Measurements from ENCODE around the gene S100A10.

Gene S100A10

GRCh38 chr1:151982300-151983005 is 11.2 kb downstream of the S100A10 start:
- Histone ChIP-seq H2BK12ac (ENCODE audit: low read length) (no peak overlapping the region), H3K4me3 (ENCODE audit: low read depth, low read length) (no peak overlapping the region), H3K14ac (ENCODE audit: low read length) (no peak overlapping the region), H3K79me2 (ENCODE audit: control insufficient read depth, insufficient read depth, low read length, poor library complexity) (no peaks in the 10 kb centered on the region), H3K9me3 (ENCODE audit: insufficient read depth, low read depth, low read length) (no peaks in the 10 kb centered on the region), H2BK120ac (ENCODE audit: insufficient read depth, low read length, poor library complexity) (no peak overlapping the region), H2BK5ac (ENCODE audit: low read depth, low read length, poor library complexity) (no peak overlapping the region), H4K12ac (ENCODE audit: low read depth, low read length) (no peak overlapping the region), H4K8ac (ENCODE audit: low read depth, low read length) (no peak overlapping the region), H3K27ac (ENCODE audit: low read depth, low read length) (no peak overlapping the region), H3K18ac (ENCODE audit: low read length) (no peak overlapping the region), H2AFZ (ENCODE audit: insufficient read depth, low read length, poor library complexity) (no peak overlapping the region), H3K9ac (ENCODE audit: low read length) (no peak overlapping the region), H2AK5ac (ENCODE audit: low read length) (no peak overlapping the region), H3K23ac (ENCODE audit: low read length) (no peak overlapping the region), H3K27me3 (ENCODE audit: insufficient read depth, low read length) (no peaks in the 10 kb centered on the region), H4K91ac (ENCODE audit: low read depth, low read length) (no peak overlapping the region), H3K4me2 (ENCODE audit: low read length) (no peak overlapping the region), H3K4ac (ENCODE audit: low read depth, low read length) (no peak overlapping the region), H3K79me1 (ENCODE audit: low read length) (peaks cover 3% of the 10 kb centered on the region), H3K36me3 (ENCODE audit: control insufficient read depth in 1 of 2, insufficient read depth in 2 of 2, low read length in 2 of 2) (peaks cover 6 to 40% of the 10 kb centered on the region in 2 experiments), H3K4me1 (ENCODE audit: control insufficient read depth in 1 of 2, insufficient read depth in 2 of 2, low read length in 2 of 2) (peaks cover 3 to 15% of the 10 kb centered on the region in 2 experiments)
- DNase-seq = no peak
- WGBS (ENCODE audit: extremely low coverage, insufficient coverage, insufficient read length) = no CpG with 5 or more reads among the region's 1 CpG

- H2BK5ac ChIP-seq (ENCODE audit: low read depth, low read length, poor library complexity) = no peak overlapping the region
- no peaks in the 10 kb centered on the region for H3K27me3 ChIP-seq (ENCODE audit: insufficient read depth, low read length)
- peaks cover 5% of the 10 kb centered on the region for H3K79me1 ChIP-seq (ENCODE audit: low read length)
Observed at GRCh38 chr1:151981178-151981525, 12.5 kb downstream of the S100A10 start.

GRCh38 chr1:151980287-151981177 is 13.1 kb downstream of the S100A10 start:
- Histone ChIP-seq H3K79me1 (ENCODE audit: low read length) (peaks cover 5% of the 10 kb centered on the region), H4K91ac (ENCODE audit: low read depth, low read length) (no peak overlapping the region), H3K4ac (ENCODE audit: low read depth, low read length) (no peak overlapping the region), H3K36me3 (ENCODE audit: control insufficient read depth in 1 of 2, insufficient read depth in 2 of 2, low read length in 2 of 2) (peaks cover 6 to 35% of the 10 kb centered on the region in 2 experiments), H4K12ac (ENCODE audit: low read depth, low read length) (no peak overlapping the region), H3K18ac (ENCODE audit: low read length) (no peak overlapping the region), H3K4me2 (ENCODE audit: low read length) (no peak overlapping the region), H3K4me3 (ENCODE audit: low read depth, low read length) (no peak overlapping the region), H3K9me3 (ENCODE audit: insufficient read depth, low read depth, low read length) (no peaks in the 10 kb centered on the region), H2AFZ (ENCODE audit: insufficient read depth, low read length, poor library complexity) (no peak overlapping the region), H3K27ac (ENCODE audit: low read depth, low read length) (peak overlapping the region; percentile 0), H2BK120ac (ENCODE audit: insufficient read depth, low read length, poor library complexity) (no peak overlapping the region), H3K14ac (ENCODE audit: low read length) (no peak overlapping the region), H2AK5ac (ENCODE audit: low read length) (no peak overlapping the region), H3K23ac (ENCODE audit: low read length) (no peak overlapping the region), H4K8ac (ENCODE audit: low read depth, low read length) (no peak overlapping the region), H3K4me1 (ENCODE audit: control insufficient read depth in 1 of 2, insufficient read depth in 2 of 2, low read length in 2 of 2) (peaks cover 5 to 19% of the 10 kb centered on the region in 2 experiments), H3K79me2 (ENCODE audit: control insufficient read depth, insufficient read depth, low read length, poor library complexity) (no peaks in the 10 kb centered on the region), H3K9ac (ENCODE audit: low read length) (no peak overlapping the region), H2BK5ac (ENCODE audit: low read depth, low read length, poor library complexity) (no peak overlapping the region), H2BK12ac (ENCODE audit: low read length) (no peak overlapping the region), H3K27me3 (ENCODE audit: insufficient read depth, low read length) (no peaks in the 10 kb centered on the region)
- no peak for DNase-seq
- no CpG with 5 or more reads among the region's 5 CpGs for WGBS (ENCODE audit: extremely low coverage, insufficient coverage, insufficient read length)

More at GRCh38 chr1:151981178-151981525, 12.5 kb downstream of the S100A10 start:
- H2BK120ac ChIP-seq (ENCODE audit: insufficient read depth, low read length, poor library complexity) = no peak overlapping the region
- no peak overlapping the region for H2AFZ ChIP-seq (ENCODE audit: insufficient read depth, low read length, poor library complexity)
- no peak overlapping the region for H3K14ac ChIP-seq (ENCODE audit: low read length)
- no peak overlapping the region for H3K18ac ChIP-seq (ENCODE audit: low read length)
- no peak overlapping the region for H3K23ac ChIP-seq (ENCODE audit: low read length)
- no peak for DNase-seq
- no peak overlapping the region for H2BK12ac ChIP-seq (ENCODE audit: low read length)
- H2AK5ac ChIP-seq (ENCODE audit: low read length) = no peak overlapping the region
- no peak overlapping the region for H4K12ac ChIP-seq (ENCODE audit: low read depth, low read length)
- H4K91ac ChIP-seq (ENCODE audit: low read depth, low read length) = no peak overlapping the region
- WGBS (ENCODE audit: extremely low coverage, insufficient coverage, insufficient read length) = no CpG with 5 or more reads among the region's 5 CpGs
- no peak overlapping the region for H3K27ac ChIP-seq (ENCODE audit: low read depth, low read length)
- H3K9me3 ChIP-seq (ENCODE audit: insufficient read depth, low read depth, low read length) = no peaks in the 10 kb centered on the region
- H4K8ac ChIP-seq (ENCODE audit: low read depth, low read length) = no peak overlapping the region
- H3K4me3 ChIP-seq (ENCODE audit: low read depth, low read length) = no peak overlapping the region
- no peak overlapping the region for H3K4ac ChIP-seq (ENCODE audit: low read depth, low read length)
- H3K9ac ChIP-seq (ENCODE audit: low read length) = no peak overlapping the region
- H3K36me3 ChIP-seq (ENCODE audit: control insufficient read depth in 1 of 2, insufficient read depth in 2 of 2, low read length in 2 of 2) = peaks cover 6 to 40% of the 10 kb centered on the region in 2 experiments
- H3K4me1 ChIP-seq (ENCODE audit: control insufficient read depth in 1 of 2, insufficient read depth in 2 of 2, low read length in 2 of 2) = peaks cover 5 to 19% of the 10 kb centered on the region in 2 experiments
- no peaks in the 10 kb centered on the region for H3K79me2 ChIP-seq (ENCODE audit: control insufficient read depth, insufficient read depth, low read length, poor library complexity)
- no peak overlapping the region for H3K4me2 ChIP-seq (ENCODE audit: low read length)

GRCh38 chr1:151978922-151979321 is 14.7 kb downstream of the S100A10 start:
- no peak overlapping the region for H4K8ac ChIP-seq (ENCODE audit: low read depth, low read length)
- no CpG with 5 or more reads among the region's 5 CpGs for WGBS (ENCODE audit: extremely low coverage, insufficient coverage, insufficient read length)

More at GRCh38 chr1:151978922-151979321, 14.7 kb downstream of the S100A10 start:
- Histone ChIP-seq H3K18ac (ENCODE audit: low read length) (no peak overlapping the region), H3K4ac (ENCODE audit: low read depth, low read length) (no peak overlapping the region), H3K79me2 (ENCODE audit: control insufficient read depth, insufficient read depth, low read length, poor library complexity) (no peaks in the 10 kb centered on the region), H3K9me3 (ENCODE audit: insufficient read depth, low read depth, low read length) (no peaks in the 10 kb centered on the region), H2BK5ac (ENCODE audit: low read depth, low read length, poor library complexity) (no peak overlapping the region), H3K4me2 (ENCODE audit: low read length) (no peak overlapping the region), H2AFZ (ENCODE audit: insufficient read depth, low read length, poor library complexity) (no peak overlapping the region), H3K4me3 (ENCODE audit: low read depth, low read length) (no peak overlapping the region), H3K23ac (ENCODE audit: low read length) (no peak overlapping the region), H3K79me1 (ENCODE audit: low read length) (peaks cover 5% of the 10 kb centered on the region), H2BK120ac (ENCODE audit: insufficient read depth, low read length, poor library complexity) (no peak overlapping the region), H3K27me3 (ENCODE audit: insufficient read depth, low read length) (no peaks in the 10 kb centered on the region), H3K4me1 (ENCODE audit: control insufficient read depth in 1 of 2, insufficient read depth in 2 of 2, low read length in 2 of 2) (peaks cover 5 to 19% of the 10 kb centered on the region in 2 experiments), H3K27ac (ENCODE audit: low read depth, low read length) (no peak overlapping the region), H4K91ac (ENCODE audit: low read depth, low read length) (no peak overlapping the region), H3K9ac (ENCODE audit: low read length) (no peak overlapping the region), H3K14ac (ENCODE audit: low read length) (no peak overlapping the region), H4K12ac (ENCODE audit: low read depth, low read length) (no peak overlapping the region), H2BK12ac (ENCODE audit: low read length) (no peak overlapping the region), H2AK5ac (ENCODE audit: low read length) (no peak overlapping the region), H3K36me3 (ENCODE audit: control insufficient read depth in 1 of 2, insufficient read depth in 2 of 2, low read length in 2 of 2) (peaks cover 6 to 20% of the 10 kb centered on the region in 2 experiments)
- DNase-seq = no peak
